PFSK-1 (cell line): ENCODE data around the gene KCNC3.

Experiments
- FOXP2 ChIP-seq: optimal IDR thresholded peaks from 2 replicates; pipeline ENCODE3; 2011; ENCODE audit warnings: borderline replicate concordance, control low read depth, inconsistent platforms; ENCODE audit not compliant: insufficient read depth; ENCODE audit errors: extremely low read length, extremely low read depth
- POLR2AphosphoS5 ChIP-seq: IDR thresholded peaks from 2 replicates; pipeline ENCODE4 v1.6.1; 2012; ENCODE audit warnings: low read depth, mild to moderate bottlenecking, control low read depth, low read length, moderate library complexity
- SIN3A ChIP-seq: IDR thresholded peaks from 2 replicates; pipeline ENCODE4 v1.6.1; 2012; ENCODE audit warnings: mild to moderate bottlenecking, low read length, moderate library complexity, borderline replicate concordance; ENCODE audit not compliant: insufficient read depth
- TAF1 ChIP-seq: IDR thresholded peaks from 2 replicates; pipeline ENCODE4 v1.6.1; 2012; ENCODE audit warnings: low read length, control low read depth, borderline replicate concordance; ENCODE audit not compliant: insufficient read depth
- TF ChIP-seq, protein P1 (sequence below), 2 experiments: IDR thresholded peaks; 2 replicates each; pipeline versions ENCODE4 v1.6.1 to v1.8.0; 2011 to 2012; ENCODE audit warnings: low read depth in 2 of 2, low read length in 2 of 2, control low read depth in 1 of 2, inconsistent platforms in 1 of 2, mild to moderate bottlenecking in 1 of 2, moderate library complexity in 1 of 2; ENCODE audit not compliant: insufficient read depth in 1 of 2

Gene KCNC3

DNA sequence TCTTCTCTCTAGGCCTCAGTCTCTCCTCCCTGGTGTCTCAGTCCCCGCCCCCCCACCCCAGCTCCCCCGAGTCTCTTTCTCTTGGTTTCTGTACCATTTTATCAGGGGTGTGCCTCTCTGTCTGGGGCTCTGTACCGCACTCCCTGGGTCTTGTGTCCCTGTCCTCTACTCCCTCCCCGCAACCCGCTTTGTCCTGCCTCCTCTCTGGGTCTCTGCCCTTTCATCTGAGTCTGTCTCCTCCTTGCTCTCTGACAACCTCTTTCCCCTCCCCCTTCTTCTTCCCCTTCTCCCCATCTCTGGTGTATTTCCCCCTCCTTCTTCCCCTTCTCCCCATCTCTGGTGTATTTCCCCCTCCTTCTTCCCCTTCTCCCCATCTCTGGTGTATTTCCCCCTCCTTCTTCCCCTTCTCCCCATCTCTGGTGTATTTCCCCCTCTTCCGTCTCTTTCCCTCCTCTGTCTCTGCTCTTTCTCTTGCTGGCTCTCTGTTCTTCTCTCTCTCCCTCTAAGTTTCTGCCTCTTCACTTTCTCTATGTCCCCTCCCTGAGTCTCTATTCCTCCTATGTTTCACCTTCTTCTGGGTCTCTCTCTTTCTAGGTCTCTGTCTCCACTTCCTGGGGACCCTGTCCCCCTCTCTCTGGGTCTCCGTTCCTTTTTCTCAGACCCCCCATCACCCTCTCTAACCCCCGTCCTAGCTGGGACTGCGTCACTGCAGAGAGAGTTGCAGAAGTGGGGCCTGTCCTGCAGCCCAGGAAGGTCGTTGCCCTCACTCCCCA lies 2.2 kb upstream of the KCNC3 start:
- TF ChIP-seq, protein P1, sequence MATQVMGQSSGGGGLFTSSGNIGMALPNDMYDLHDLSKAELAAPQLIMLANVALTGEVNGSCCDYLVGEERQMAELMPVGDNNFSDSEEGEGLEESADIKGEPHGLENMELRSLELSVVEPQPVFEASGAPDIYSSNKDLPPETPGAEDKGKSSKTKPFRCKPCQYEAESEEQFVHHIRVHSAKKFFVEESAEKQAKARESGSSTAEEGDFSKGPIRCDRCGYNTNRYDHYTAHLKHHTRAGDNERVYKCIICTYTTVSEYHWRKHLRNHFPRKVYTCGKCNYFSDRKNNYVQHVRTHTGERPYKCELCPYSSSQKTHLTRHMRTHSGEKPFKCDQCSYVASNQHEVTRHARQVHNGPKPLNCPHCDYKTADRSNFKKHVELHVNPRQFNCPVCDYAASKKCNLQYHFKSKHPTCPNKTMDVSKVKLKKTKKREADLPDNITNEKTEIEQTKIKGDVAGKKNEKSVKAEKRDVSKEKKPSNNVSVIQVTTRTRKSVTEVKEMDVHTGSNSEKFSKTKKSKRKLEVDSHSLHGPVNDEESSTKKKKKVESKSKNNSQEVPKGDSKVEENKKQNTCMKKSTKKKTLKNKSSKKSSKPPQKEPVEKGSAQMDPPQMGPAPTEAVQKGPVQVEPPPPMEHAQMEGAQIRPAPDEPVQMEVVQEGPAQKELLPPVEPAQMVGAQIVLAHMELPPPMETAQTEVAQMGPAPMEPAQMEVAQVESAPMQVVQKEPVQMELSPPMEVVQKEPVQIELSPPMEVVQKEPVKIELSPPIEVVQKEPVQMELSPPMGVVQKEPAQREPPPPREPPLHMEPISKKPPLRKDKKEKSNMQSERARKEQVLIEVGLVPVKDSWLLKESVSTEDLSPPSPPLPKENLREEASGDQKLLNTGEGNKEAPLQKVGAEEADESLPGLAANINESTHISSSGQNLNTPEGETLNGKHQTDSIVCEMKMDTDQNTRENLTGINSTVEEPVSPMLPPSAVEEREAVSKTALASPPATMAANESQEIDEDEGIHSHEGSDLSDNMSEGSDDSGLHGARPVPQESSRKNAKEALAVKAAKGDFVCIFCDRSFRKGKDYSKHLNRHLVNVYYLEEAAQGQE (IDR thresholded peaks at IDR 0.05; ENCODE audit: insufficient read depth in 1 of 2, low read depth in 2 of 2, low read length in 2 of 2) = no peak
- TF ChIP-seq TAF1 (no peak), SIN3A (no peak), POLR2AphosphoS5 (no peak), FOXP2 (no peak)

DNA sequence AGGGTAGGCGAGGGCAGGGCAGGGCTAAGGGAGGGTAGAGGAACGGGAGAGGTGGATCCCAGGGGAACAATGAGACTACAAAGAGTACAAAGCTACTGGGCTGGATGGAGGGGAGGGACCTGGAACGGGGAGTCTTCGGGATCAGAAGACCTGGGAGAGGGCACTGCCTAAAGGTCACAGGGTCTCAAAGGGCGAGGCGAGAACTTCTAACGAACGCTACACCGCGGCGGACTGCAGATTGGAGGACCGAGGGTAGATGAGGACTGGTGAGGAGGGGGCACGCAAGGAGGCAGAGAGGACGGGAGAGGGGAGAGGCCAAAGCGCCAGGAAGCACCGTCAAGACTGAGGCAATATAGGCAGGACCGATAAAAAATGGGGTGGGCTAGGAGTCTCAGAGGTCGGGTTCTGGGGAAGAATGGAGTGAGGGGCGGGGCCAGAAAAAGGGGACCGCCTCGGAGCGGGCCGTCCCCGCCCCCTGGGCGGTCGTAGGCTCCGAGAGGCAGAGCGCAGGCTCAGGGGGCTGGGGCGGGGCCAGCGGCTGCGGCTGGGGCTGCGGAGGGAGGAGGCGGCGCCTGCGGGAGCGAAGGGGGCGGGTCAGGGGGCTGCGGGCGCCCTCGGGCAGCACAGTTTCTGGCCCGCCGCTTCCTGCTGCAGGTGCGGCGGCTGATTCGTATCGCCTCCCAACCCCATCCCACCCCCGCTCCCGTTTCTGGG lies 1.3 kb upstream of the KCNC3 start:
- TF ChIP-seq SIN3A (no peak), FOXP2 (no peak), POLR2AphosphoS5 (no peak), TAF1 (no peak)
- TF ChIP-seq, protein P1 (IDR thresholded peaks at IDR 0.05; ENCODE audit: insufficient read depth in 1 of 2, low read depth in 2 of 2, low read length in 2 of 2) = no peak

DNA sequence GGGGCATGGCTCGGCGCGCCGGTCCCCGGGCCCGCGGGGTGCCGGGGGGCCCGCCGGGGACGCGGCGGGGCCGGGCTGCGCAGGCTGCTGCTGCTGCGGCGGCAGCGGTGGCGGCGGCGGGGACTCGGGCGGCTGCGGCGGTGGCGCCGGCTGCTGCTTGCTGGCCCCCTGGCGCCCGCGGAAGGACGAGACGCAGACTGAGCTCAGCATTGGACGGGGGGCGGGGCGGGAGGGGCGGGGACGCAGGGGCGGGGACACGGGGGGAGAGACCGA lies 368 bp downstream of the KCNC3 start:
- TF ChIP-seq FOXP2 (peak; percentile 45), SIN3A (no peak), TAF1 (0 out of 2 replicates have a peak, but pooled peaks have one; percentile 41)

DNA sequence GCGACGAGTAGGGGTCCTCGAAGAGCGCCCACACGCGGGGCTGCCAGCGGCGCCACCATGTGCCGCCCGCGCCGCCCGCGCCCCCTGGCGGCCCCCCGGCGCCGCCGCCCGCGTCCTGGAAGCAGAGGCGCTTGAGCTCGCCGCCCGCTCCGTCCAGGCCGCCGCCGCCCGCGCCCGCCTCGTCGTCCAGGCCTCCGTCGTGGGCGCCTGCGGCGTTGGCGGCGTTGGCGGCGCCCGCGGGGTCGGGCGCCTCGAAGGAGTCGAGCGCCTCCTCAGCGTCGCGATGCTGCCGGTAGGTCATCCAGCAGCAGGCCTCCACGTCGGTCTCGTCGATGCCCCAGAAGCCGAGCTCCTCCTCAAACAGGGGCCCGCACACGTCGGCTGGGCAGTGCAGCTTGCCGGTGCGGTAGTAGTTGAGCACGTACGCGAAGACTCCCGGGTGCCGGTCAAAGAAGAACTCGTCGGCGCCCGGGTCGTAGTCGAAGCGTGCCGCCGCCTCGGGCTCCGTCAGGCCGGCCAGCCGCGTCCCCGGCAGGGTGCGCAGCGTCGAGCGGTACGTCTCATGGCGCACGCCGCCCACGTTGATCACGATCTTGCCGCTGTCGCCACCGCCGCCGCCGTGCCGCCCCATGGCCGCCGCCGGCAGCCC lies 829 bp downstream of the KCNC3 start:
- TF ChIP-seq POLR2AphosphoS5 (no peak), FOXP2 (no peak), TAF1 (no peak), SIN3A (no peak)
- TF ChIP-seq, protein P1 (IDR thresholded peaks at IDR 0.05; ENCODE audit: insufficient read depth in 1 of 2, low read depth in 2 of 2, low read length in 2 of 2) = no peak

DNA sequence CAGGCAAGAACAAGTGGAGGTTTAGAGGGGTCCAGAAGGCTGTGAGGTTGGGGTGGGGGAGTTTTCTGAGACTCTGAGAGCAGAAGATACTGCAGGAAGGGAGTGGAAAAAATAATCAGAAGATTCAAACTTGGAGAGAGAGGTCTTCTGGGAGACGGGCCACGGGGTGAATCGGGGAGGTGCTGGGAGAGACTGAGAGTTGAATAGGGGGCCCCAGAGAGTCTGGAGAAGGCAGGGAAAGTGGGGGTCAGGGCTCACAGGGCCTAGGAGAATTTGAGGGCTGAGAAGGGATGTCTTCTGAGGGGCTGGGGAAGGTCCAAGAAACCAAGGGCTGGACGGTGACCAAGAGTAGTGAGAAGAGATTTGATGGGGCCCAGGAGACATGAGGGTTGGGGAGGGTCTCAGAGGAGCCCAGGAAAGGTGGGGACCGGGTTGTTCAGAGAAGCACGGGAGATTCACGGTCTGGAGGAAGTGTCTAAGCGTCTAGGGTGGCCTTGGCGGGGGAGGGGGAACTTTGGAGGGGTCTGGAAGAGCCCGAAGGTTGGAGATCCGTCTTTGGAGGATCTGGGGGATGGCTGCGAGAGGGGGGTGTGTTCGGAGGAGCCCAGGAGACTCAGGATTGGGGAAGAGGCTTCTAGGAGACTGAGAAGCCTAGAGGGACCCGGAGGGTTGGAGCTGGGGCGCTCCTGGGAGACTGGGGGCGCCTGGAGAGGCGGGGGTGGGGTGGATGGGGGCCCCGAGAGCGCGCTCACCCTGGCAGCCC lies 1.5 kb downstream of the KCNC3 start:
- TF ChIP-seq, protein P1 (IDR thresholded peaks at IDR 0.05; ENCODE audit: insufficient read depth in 1 of 2, low read depth in 2 of 2, low read length in 2 of 2) = no peak
- TF ChIP-seq POLR2AphosphoS5 = no peak
- no peak for TF ChIP-seq TAF1
- TF ChIP-seq FOXP2 = no peak
- TF ChIP-seq SIN3A = no peak
